C4-2B (cell line): ENCODE results near the gene VSIG10.

Experiments
- H3K27ac ChIP-seq: fragments of 450-650 bp; 2 replicates; pipeline ENCODE4 v1.5.1; 2017
- CTCF ChIP-seq: fragments of 450-650 bp; conservative IDR thresholded peaks from 2 replicates; pipeline ENCODE4 v1.5.1; 2017; ENCODE audit warnings: mild to moderate bottlenecking
- ZFX ChIP-seq: fragments of 450-650 bp; IDR thresholded peaks from 2 replicates; pipeline ENCODE4 v1.6.1; 2017

Gene VSIG10

GRCh38 chr12:118107694-118108093, 3.9 kb upstream of the VSIG10 start:
- no peak for TF ChIP-seq CTCF
- TF ChIP-seq ZFX, result no peak
- H3K27ac ChIP-seq, result peak overlapping the region; percentile 70; the same call in 1 of the 2 replicates

- H3K27ac ChIP-seq, result peak overlapping the region; percentile 70
- no peak for TF ChIP-seq CTCF
- TF ChIP-seq ZFX, result no peak
Measured at GRCh38 chr12:118107011-118107410, 3.2 kb upstream of the VSIG10 start.

- peak overlapping the region; percentile 97 for H3K27ac ChIP-seq
- TF ChIP-seq CTCF (no peak), ZFX (no peak)
Measured at GRCh38 chr12:118103201-118103600, 610 bp downstream of the VSIG10 start.

- H3K27ac ChIP-seq, result peak overlapping the region; percentile 97
- no peak for TF ChIP-seq CTCF
- TF ChIP-seq ZFX, result no peak
Measured at GRCh38 chr12:118102609-118103008, 1.2 kb downstream of the VSIG10 start.

- peak overlapping the region; percentile 97 for H3K27ac ChIP-seq
- TF ChIP-seq CTCF (no peak), ZFX (no peak)
Measured at GRCh38 chr12:118102070-118102469, 1.7 kb downstream of the VSIG10 start.

- no peak for TF ChIP-seq ZFX
- no peak for TF ChIP-seq CTCF
- no peak overlapping the region for H3K27ac ChIP-seq
Measured at GRCh38 chr12:118101051-118101450, 2.8 kb downstream of the VSIG10 start.

- peak overlapping the region; percentile 55 for H3K27ac ChIP-seq
- no peak for TF ChIP-seq CTCF
- TF ChIP-seq ZFX, result no peak
Measured at GRCh38 chr12:118098911-118099671, 4.7 kb downstream of the VSIG10 start.
